ENCODE data around the gene ELAVL1.

The ELAVL1 gene

DNA sequence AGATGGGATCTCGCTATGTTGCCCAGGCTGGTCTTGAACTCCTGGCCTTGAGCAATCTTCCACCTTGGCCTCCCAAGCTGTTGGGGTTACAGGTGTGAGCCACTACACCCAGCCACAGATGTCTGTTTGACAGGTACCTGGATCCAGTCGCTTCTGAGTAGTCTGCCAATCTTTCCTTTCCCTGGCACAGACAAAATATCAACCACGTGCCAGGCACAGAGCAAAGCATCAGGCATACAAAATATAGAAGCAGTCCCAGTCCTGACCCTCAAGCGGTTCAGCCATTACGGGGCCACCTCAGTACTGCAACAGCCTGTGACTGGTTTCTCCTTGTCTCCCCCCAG lies 3.8 kb downstream of the ELAVL1 start:
- Histone ChIP-seq H3K4me1 (peaks cover 69 to 82% (median 78%) of the 10 kb centered on the region in 10 experiments), H3K4me2 (peak overlapping the region; percentile 82 to 98 (median 91)), H3K9ac (peak overlapping the region; percentile 33 to 88 (median 67); a peak in 20 of 22 replicates), H3K27ac (peak overlapping the region in 9 of 11 experiments; percentile 38 to 74 (median 65); a peak in 17 of 22 replicates), H3K36me3 (peaks cover 10 to 56% (median 45%) of the 10 kb centered on the region in 11 experiments; a peak in 21 of 22 replicates), H4K20me1 (peaks cover 82 to 86% (median 85%) of the 10 kb centered on the region in 11 experiments), H3K27me3 (no peaks in the 10 kb centered on the region), H3K9me3 (replicated peaks in 1 of 11) (no peaks in the 10 kb centered on the region), H3K4me3 (peak overlapping the region in 9 of 10 experiments; percentile 39 to 95 (median 52); a peak in 14 of 20 replicates)
- TF ChIP-seq Cebpa-rat (IDR thresholded peaks at IDR 0.05): no peak

DNA sequence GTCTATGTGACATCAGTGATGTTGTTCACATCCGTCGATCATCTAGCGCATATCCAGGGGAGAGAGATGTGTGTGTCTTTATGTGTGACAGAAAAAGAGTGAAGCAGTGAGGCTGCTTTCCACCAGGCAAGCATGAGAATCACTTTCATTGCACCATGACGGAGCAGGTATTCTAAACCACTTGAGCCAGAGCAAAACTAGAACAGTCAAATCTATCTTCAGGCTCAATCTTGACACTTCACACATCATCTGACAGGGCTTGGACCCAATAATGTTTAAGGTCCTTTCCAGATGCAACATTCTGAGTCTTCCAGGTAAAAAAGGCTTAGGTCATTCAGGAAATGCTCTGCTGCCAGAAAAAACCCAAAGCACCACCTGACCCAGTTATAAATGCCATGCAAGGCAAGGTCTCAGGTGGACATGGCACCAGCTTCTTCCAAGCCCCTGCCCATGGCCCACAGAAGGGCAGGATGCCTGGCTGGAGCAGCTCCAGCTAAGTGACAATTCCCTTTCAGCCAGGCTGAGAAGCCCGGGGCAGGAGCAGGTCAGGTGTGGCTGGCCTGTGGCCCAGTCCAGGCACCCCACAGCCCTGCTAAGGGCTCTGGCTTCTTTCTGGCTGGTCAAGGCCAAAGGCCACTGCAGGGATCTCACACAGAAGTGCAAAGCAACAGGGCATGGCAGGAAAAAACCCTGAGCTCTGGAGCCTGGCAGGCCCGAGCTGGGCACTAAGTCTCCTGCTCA lies 5.0 kb downstream of the ELAVL1 start:
- Histone ChIP-seq H3K9me3 (replicated peaks in 1 of 11) (no peaks in the 10 kb centered on the region), H3K27ac (no peak overlapping the region; a peak in 1 of 22 replicates), H3K4me2 (peak overlapping the region in 10 of 11 experiments; percentile 3 to 97 (median 34); a peak in 13 of 22 replicates), H3K27me3 (no peaks in the 10 kb centered on the region), H3K4me3 (no peak overlapping the region), H4K20me1 (peaks cover 92 to 98% (median 96%) of the 10 kb centered on the region in 11 experiments), H3K4me1 (peaks cover 72 to 86% (median 77%) of the 10 kb centered on the region in 10 experiments), H3K9ac (peak overlapping the region in 9 of 11 experiments; percentile 1 to 74 (median 18); a peak in 9 of 22 replicates), H3K36me3 (peaks cover 10 to 58% (median 49%) of the 10 kb centered on the region in 11 experiments; a peak in 21 of 22 replicates)
- TF ChIP-seq Cebpa-rat (IDR thresholded peaks at IDR 0.05): no peak

DNA sequence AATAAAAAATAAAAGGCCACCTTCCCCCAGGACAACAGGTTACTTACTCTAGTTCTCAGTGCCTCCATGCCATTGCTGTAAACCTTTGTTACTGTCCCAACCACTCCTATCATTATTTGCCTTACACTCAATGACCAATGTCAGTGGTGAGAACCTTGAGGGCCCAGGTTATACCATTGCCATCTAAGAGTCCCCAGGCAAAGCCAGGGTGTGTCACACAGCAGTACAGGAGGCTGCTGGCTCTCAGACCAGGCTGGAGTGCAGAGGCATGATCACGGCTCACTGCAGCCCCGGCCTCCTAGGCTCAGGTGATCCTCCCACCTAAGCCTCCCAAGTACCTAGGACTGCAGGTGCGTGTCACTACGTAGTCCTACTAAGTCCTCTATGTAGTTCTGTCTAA lies 6.1 kb downstream of the ELAVL1 start:
- Histone ChIP-seq H3K9me3 (replicated peaks in 1 of 11) (no peaks in the 10 kb centered on the region), H3K4me2 (peak overlapping the region in 6 of 11 experiments; percentile 16 to 78 (median 68); a peak in 7 of 22 replicates), H3K4me1 (peaks cover 82 to 94% (median 87%) of the 10 kb centered on the region in 10 experiments), H3K27ac (no peak overlapping the region), H3K36me3 (peaks cover 10 to 58% (median 49%) of the 10 kb centered on the region in 11 experiments; a peak in 21 of 22 replicates), H3K4me3 (no peak overlapping the region), H3K9ac (0 out of 22 replicates have a peak overlapping the region, but pooled peaks of 1 of the 11 experiments have one; percentile 19), H4K20me1 (peaks cover 97 to 100% (median 100%) of the 10 kb centered on the region in 11 experiments), H3K27me3 (no peaks in the 10 kb centered on the region)
- no peak for TF ChIP-seq Cebpa-rat (IDR thresholded peaks at IDR 0.05)

DNA sequence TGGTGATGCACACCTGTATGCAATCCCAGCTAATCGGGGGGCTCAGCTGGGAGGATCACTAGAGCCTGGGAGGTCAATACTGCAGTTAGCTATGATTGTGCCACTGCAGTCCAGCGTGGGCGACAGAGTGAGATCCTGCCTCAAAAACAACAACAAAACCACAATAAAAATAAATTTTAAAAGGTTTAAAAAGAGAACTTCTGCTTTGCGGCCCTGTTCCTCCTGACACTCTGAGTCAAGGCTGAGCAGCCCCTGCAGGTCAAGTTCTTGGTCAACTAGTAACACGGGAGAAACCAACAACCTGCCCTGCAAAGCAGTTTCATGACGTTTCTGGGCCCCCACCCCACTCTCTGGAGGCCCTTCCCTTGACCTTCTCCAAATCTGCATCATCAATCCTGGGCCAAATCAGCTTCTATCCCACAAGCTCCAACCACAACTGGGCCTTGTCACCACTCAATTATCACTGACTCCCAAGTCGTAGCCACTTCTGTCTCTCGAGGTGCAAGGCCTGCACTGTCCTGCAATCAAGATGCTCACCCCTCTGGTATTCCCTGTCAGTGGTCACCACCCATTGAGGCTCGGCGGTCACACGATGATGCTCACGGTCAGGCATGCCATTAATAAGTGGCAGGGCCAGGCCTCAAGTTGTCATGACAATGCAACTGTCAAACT lies 7.5 kb downstream of the ELAVL1 start:
- Histone ChIP-seq H3K27ac (peak overlapping the region in 3 of 11 experiments; percentile 8 to 17 (median 15); a peak in 2 of 22 replicates), H3K4me3 (no peak overlapping the region), H3K36me3 (peaks cover 17 to 68% (median 59%) of the 10 kb centered on the region in 11 experiments; a peak in 21 of 22 replicates), H3K27me3 (no peaks in the 10 kb centered on the region), H3K4me2 (peak overlapping the region; percentile 16 to 78 (median 49); a peak in 21 of 22 replicates), H3K9ac (peak overlapping the region in 5 of 11 experiments; percentile 7 to 39 (median 11); a peak in 5 of 22 replicates), H3K4me1 (peaks cover 73 to 94% (median 85%) of the 10 kb centered on the region in 10 experiments), H3K9me3 (replicated peaks in 1 of 11) (no peaks in the 10 kb centered on the region), H4K20me1 (peaks cover 97 to 100% (median 100%) of the 10 kb centered on the region in 11 experiments)
- TF ChIP-seq Cebpa-rat (IDR thresholded peaks at IDR 0.05): no peak

DNA sequence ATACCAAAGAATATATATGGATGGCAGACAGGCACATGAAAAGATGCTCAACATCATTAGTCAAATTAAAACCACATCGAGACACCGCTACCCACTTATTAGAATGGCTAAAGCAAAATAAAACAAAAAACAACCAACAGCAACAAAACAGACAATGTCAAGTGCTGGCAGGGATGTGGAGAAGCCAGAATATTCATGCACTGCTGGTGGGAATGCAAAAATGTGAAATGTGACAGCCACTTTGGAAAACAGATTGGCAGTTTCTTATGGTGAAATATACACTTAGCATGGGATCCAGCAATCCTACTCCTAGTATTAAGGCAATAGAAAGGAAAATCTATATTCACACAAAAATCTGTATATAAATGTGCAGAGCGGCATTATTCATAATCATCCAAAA lies 8.6 kb downstream of the ELAVL1 start:
- peaks cover 64 to 83% (median 75%) of the 10 kb centered on the region in 10 experiments for H3K4me1 ChIP-seq

DNA sequence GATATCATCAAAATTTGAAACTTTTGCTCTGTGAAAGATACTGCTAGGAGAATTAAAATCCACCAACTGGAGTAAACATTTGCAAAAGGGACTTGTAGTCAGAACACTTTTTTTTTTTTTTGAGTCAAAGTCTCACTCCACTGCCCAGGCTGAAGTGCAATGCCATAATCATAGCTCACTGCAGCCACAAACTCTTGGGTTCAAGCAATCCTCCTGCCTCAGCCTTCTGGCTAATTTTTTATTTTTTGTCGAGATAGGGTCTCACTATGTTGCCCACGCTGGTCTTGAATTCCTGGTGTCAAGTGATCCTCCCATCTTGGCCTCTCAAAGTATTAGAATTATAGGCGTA lies 9.7 kb downstream of the ELAVL1 start:
- no peak for TF ChIP-seq Cebpa-rat (IDR thresholded peaks at IDR 0.05)
- Histone ChIP-seq H3K9ac (no peak overlapping the region), H3K36me3 (peaks cover 37 to 75% (median 70%) of the 10 kb centered on the region in 11 experiments), H3K9me3 (replicated peaks in 1 of 11) (no peaks in the 10 kb centered on the region), H4K20me1 (peaks cover 94 to 100% (median 100%) of the 10 kb centered on the region in 11 experiments), H3K27ac (no peak overlapping the region), H3K4me2 (peak overlapping the region in 7 of 11 experiments; percentile 4 to 72 (median 56); a peak in 8 of 22 replicates), H3K4me3 (no peak overlapping the region), H3K27me3 (no peaks in the 10 kb centered on the region), H3K4me1 (peaks cover 53 to 72% (median 64%) of the 10 kb centered on the region in 10 experiments)

More for the DNA sequence above, 8.6 kb downstream of the ELAVL1 start:
- Histone ChIP-seq H3K9ac (no peak overlapping the region), H3K36me3 (peaks cover 26 to 75% (median 70%) of the 10 kb centered on the region in 11 experiments), H3K4me2 (peak overlapping the region in 5 of 11 experiments; percentile 31 to 78 (median 68); a peak in 4 of 22 replicates), H4K20me1 (peaks cover 98 to 100% (median 100%) of the 10 kb centered on the region in 11 experiments), H3K27me3 (no peaks in the 10 kb centered on the region), H3K9me3 (replicated peaks in 1 of 11) (no peaks in the 10 kb centered on the region), H3K4me3 (no peak overlapping the region), H3K27ac (no peak overlapping the region)
- TF ChIP-seq Cebpa-rat (IDR thresholded peaks at IDR 0.05): no peak

DNA sequence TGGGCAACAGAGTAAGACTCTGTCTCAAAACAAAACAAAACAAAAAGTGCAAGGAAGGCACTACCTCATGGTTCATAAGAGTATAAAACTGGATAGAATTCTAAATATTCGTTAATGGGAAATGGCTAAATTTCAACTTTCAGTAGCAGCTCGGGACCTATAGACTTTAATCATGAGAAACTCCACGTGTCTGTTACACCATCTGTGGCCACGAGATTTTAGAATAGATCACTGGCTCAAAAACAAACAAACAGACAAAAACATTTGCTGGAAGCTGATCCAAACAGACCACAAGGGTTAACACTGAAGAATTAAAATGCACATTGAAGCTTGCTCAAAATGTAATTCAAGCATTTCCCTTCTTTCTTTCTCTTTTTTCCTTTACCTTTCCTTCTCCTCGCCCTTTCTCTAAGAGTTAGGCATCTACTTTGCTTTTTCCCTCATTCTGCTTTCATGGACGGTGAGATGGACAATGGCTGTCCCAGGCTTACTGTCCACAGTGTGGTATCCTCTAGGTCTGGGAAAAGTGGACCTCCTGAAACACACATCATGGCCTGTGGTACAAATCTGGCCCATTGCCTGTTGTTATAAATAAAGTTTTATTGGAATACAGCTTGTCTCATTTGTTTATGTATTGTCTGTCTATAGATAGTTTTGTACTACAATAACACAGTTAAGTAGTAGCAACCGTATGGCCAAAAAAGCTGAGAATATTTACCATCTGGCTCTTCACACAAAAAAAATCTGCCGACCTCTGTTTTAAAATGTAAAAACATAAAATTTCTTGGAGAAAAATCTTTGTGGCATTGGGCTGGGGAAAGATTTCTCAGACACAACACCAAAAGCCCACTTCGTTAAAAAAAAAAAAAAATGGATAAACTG lies 10.3 kb downstream of the ELAVL1 start:
- Histone ChIP-seq H3K27me3 (no peaks in the 10 kb centered on the region), H3K9me3 (replicated peaks in 1 of 11) (no peaks in the 10 kb centered on the region), H3K36me3 (peaks cover 43 to 75% (median 70%) of the 10 kb centered on the region in 11 experiments), H3K4me2 (peak overlapping the region; percentile 10 to 79 (median 51); a peak in 21 of 22 replicates), H3K9ac (peak overlapping the region in 5 of 11 experiments; percentile 16 to 57 (median 29); a peak in 4 of 22 replicates), H4K20me1 (peaks cover 88 to 100% (median 100%) of the 10 kb centered on the region in 11 experiments), H3K4me3 (no peak overlapping the region), H3K4me1 (peaks cover 48 to 66% (median 58%) of the 10 kb centered on the region in 10 experiments), H3K27ac (peak overlapping the region in 3 of 11 experiments; percentile 2 to 51 (median 5); a peak in 2 of 22 replicates)
- TF ChIP-seq Cebpa-rat (IDR thresholded peaks at IDR 0.05): no peak

DNA sequence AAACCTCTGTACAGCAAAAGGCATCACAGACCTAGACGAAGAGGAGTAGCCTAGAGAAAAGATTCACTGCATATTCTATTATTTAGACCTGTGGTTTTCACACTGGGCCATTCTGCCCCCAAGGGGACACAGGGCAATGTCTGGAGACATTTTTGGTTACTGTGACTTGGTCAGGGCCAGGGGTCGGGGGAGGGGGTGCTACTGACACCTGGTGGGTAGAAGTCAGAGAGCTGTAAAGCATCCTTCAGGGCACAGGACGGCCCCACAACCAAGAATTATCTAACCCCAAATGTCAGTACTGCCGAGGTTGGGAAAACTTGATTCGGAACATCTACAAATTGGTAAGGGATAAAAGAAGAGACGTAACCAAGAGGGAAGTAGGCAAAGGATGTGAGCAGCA lies 11.3 kb downstream of the ELAVL1 start:
- no peaks in the 10 kb centered on the region for H3K9me3 ChIP-seq (replicated peaks in 1 of 11)
- peaks cover 43 to 57% (median 53%) of the 10 kb centered on the region in 10 experiments for H3K4me1 ChIP-seq
- peak overlapping the region in 2 of 11 experiments; percentile 7 to 51; a peak in 2 of 22 replicates for H3K27ac ChIP-seq
- H3K4me3 ChIP-seq: no peak overlapping the region
- no peaks in the 10 kb centered on the region for H3K27me3 ChIP-seq
- peak overlapping the region in 7 of 11 experiments; percentile 14 to 57 (median 30); a peak in 11 of 22 replicates for H3K9ac ChIP-seq
- H3K4me2 ChIP-seq: peak overlapping the region; percentile 10 to 79 (median 51); a peak in 19 of 22 replicates
- peaks cover 82 to 100% (median 100%) of the 10 kb centered on the region in 11 experiments for H4K20me1 ChIP-seq
- peaks cover 43 to 75% (median 70%) of the 10 kb centered on the region in 11 experiments for H3K36me3 ChIP-seq
- TF ChIP-seq Cebpa-rat (IDR thresholded peaks at IDR 0.05): no peak
